Smooth muscle cell (in vitro differentiated cells): Measurements from ENCODE around the gene RAD51B. TPM values are rescaled to one million over a fixed set of nuclear protein-coding genes. Genes with fewer than 3 reads are reported as not detected.
A peak's percentile ranks its signal among the peaks of the same experiment; 100 is the strongest.

ENCODE experiments used
- DNase-seq: peaks from one replicate; lab custom pipeline; 2025; ENCODE audit not compliant: unreplicated experiment; lab: John Stamatoyannopoulos, UW
- H2AFZ ChIP-seq: fragments of 200-600 bp; sonication (generic); 2 replicates; pipeline ENCODE4 v1.6.0; 2016; ENCODE audit warnings: antibody characterized with exemption, low read depth, mild to moderate bottlenecking
- H3F3A ChIP-seq: fragments of 200-600 bp; sonication (generic); 2 replicates; pipeline ENCODE4 v1.6.0; 2017; ENCODE audit warnings: antibody characterized with exemption, low read depth
- H3K27ac ChIP-seq: fragments of 200-600 bp; sonication (generic); 2 replicates; pipeline ENCODE4 v1.5.1; 2016; ENCODE audit warnings: low read depth, mild to moderate bottlenecking
- H3K27me3 ChIP-seq: fragments of 200-600 bp; sonication (generic); 2 replicates; pipeline ENCODE4 v1.6.1; 2016; ENCODE audit warnings: low read depth, mild to moderate bottlenecking
- H3K36me3 ChIP-seq: fragments of 200-600 bp; sonication (generic); 2 replicates; pipeline ENCODE4 v1.5.1; 2016; ENCODE audit warnings: low read depth
- H3K4me1 ChIP-seq: fragments of 200-600 bp; sonication (generic); 2 replicates; pipeline ENCODE4 v1.5.1; 2016; ENCODE audit warnings: low read depth
- H3K4me2 ChIP-seq: fragments of 200-600 bp; sonication (generic); 2 replicates; pipeline ENCODE4 v1.6.0; 2016; ENCODE audit warnings: mild to moderate bottlenecking
- H3K4me3 ChIP-seq: fragments of 200-600 bp; sonication (generic); 2 replicates; pipeline ENCODE4 v1.5.1; 2016; ENCODE audit warnings: mild to moderate bottlenecking
- H3K79me2 ChIP-seq: fragments of 200-600 bp; sonication (generic); 2 replicates; pipeline ENCODE4 v1.6.0; 2016; ENCODE audit warnings: low read depth, mild to moderate bottlenecking
- H3K9ac ChIP-seq: fragments of 200-600 bp; sonication (generic); 2 replicates; pipeline ENCODE4 v1.6.0; 2016; ENCODE audit warnings: low read depth
- H3K9me3 ChIP-seq: fragments of 200-600 bp; sonication (generic); replicated peaks from 2 replicates; pipeline ENCODE4 v1.5.1; 2016; ENCODE audit warnings: low read depth
- H4K20me1 ChIP-seq: fragments of 200-600 bp; sonication (generic); 2 replicates; pipeline ENCODE4 v1.6.0; 2016; ENCODE audit warnings: low read depth
- CTCF ChIP-seq: fragments of 200-600 bp; sonication (generic); IDR thresholded peaks from 2 replicates; pipeline ENCODE4 v1.5.1; 2017; ENCODE audit warnings: borderline replicate concordance, mild to moderate bottlenecking, antibody characterized with exemption; ENCODE audit not compliant: insufficient read depth, poor library complexity, severe bottlenecking
- WGBS: methylation state at CpG from one replicate; pipeline ENCODE4 v1.1.7; 2016; ENCODE audit warnings: low lambda C conversion rate; 5-methylcytosine and 5-hydroxymethylcytosine counted together
- polyA plus RNA-seq: library from polyadenylated mRNA; unstranded; fragments of >200 nt; fragmentation: Nextera tagmentation; extraction: Ambion mirVana; gene quantifications from 2 replicates; pipeline ENCODE4 v1.2.1, GENCODE V29; 2016
- total RNA-seq: library from RNA; depleted of rRNA; stranded (reverse); fragments of >200 nt; gene quantifications from 2 replicates; pipeline ENCODE4 v1.2.3, GENCODE V29; 2014

Gene RAD51B
- total and polyA plus RNA-seq, 2 experiments from 2014 or later, result 4.6 to 5.3 TPM

- Histone ChIP-seq H3K27me3 (no peaks in the 10 kb centered on the region), H3K4me2 (no peak overlapping the region), H3K9ac (no peak overlapping the region), H4K20me1 (no peaks in the 10 kb centered on the region), H3K79me2 (no peaks in the 10 kb centered on the region), H3K4me3 (no peak overlapping the region), H3K36me3 (no peaks in the 10 kb centered on the region), H2AFZ (no peak overlapping the region), H3K9me3 (no peaks in the 10 kb centered on the region), H3K27ac (no peak overlapping the region), H3F3A (peaks cover 13% of the 10 kb centered on the region), H3K4me1 (peaks cover 17% of the 10 kb centered on the region)
- DNase-seq, result no peak
- WGBS, result 97% methylated on average over 3 of the region's 3 CpGs
- TF ChIP-seq CTCF, result no peak
Observed at GRCh38 chr14:68238976-68239375, 419.4 kb downstream of the RAD51B start.

- Histone ChIP-seq H3K79me2 (no peaks in the 10 kb centered on the region), H3K36me3 (no peaks in the 10 kb centered on the region), H3K9me3 (no peaks in the 10 kb centered on the region), H3K4me2 (peak overlapping the region; percentile 69), H3K27ac (peak overlapping the region; percentile 75), H3K4me1 (peaks cover 27% of the 10 kb centered on the region), H3K9ac (no peak overlapping the region), H3K4me3 (no peak overlapping the region), H4K20me1 (no peaks in the 10 kb centered on the region), H3F3A (peaks cover 8% of the 10 kb centered on the region), H2AFZ (peak overlapping the region; percentile 64), H3K27me3 (no peaks in the 10 kb centered on the region)
- WGBS, result 19% methylated on average over 9 of the region's 9 CpGs
- DNase-seq, result no peak
- no peak for TF ChIP-seq CTCF
Observed at GRCh38 chr14:68239988-68240771, 420.6 kb downstream of the RAD51B start.

- WGBS, result 85% methylated on average over 6 of the region's 6 CpGs
- Histone ChIP-seq H3K27ac (no peak overlapping the region), H3K9ac (no peak overlapping the region), H3K4me2 (no peak overlapping the region), H3K79me2 (no peaks in the 10 kb centered on the region), H3K4me3 (no peak overlapping the region), H4K20me1 (no peaks in the 10 kb centered on the region), H2AFZ (no peak overlapping the region), H3K36me3 (no peaks in the 10 kb centered on the region), H3K4me1 (peaks cover 45% of the 10 kb centered on the region), H3K9me3 (no peaks in the 10 kb centered on the region), H3F3A (peaks cover 25% of the 10 kb centered on the region), H3K27me3 (no peaks in the 10 kb centered on the region)
- TF ChIP-seq CTCF, result no peak
- DNase-seq, result no peak
Observed at GRCh38 chr14:68241862-68242487, 422.4 kb downstream of the RAD51B start.
